CD4-positive, alpha-beta T cell (primary cell): ENCODE measurements around the gene C2orf74. TPM values are rescaled to one million over a fixed set of nuclear protein-coding genes. Genes with fewer than 3 reads are reported as not detected.

Experiments
- ATAC-seq: fragments of 200-7000 bp; cut with Tn5 transposase; one replicate; pipeline ENCODE4 v1.10.0; 2022; ENCODE audit warnings: mild to moderate bottlenecking; ENCODE audit not compliant: poor library complexity
- CTCF ChIA-PET: fragments of 350-600 bp; sonication (Branson Sonifier 250); formaldehyde crosslinking; loops from one replicate; lab custom pipeline; 2021; ENCODE audit warnings: antibody characterized with exemption, inconsistent platforms; lab: Charles Lee
- POLR2A ChIA-PET: fragments of 350-600 bp; sonication (Branson Sonifier 250); formaldehyde crosslinking; loops from one replicate; lab custom pipeline; 2021; ENCODE audit warnings: antibody characterized with exemption, inconsistent platforms; lab: Charles Lee
- DNase-seq, 14 experiments: peaks; one replicate each; pipeline ENCODE4 v3.0.0-alpha.2; 2013 to 2020; ENCODE audit warnings: mixed read lengths in 2 of 14
- H3K27ac ChIP-seq, 2 donors: one replicate each; pipeline versions ENCODE4 v1.5.1 to v1.7.0; 2013; ENCODE audit warnings: low read length in 2 of 2, low read depth in 1 of 2, mild to moderate bottlenecking in 1 of 2
- H3K27me3 ChIP-seq, 2 experiments: 1 replicate in 1 of 2; 2 replicates in 1 of 2; pipeline versions ENCODE4 v1.6.1 to v1.7.0; 2013; ENCODE audit warnings: low read length in 2 of 2, control low read depth in 1 of 2, mild to moderate bottlenecking in 1 of 2, moderate library complexity in 1 of 2; ENCODE audit not compliant: insufficient read depth in 2 of 2, control insufficient read depth in 1 of 2
- H3K36me3 ChIP-seq: one replicate; pipeline ENCODE4 v1.6.1; 2013; ENCODE audit warnings: low read length, control low read depth; ENCODE audit not compliant: insufficient read depth
- H3K4me1 ChIP-seq: one replicate; pipeline ENCODE4 v1.6.1; 2013; ENCODE audit warnings: low read length, control low read depth; ENCODE audit not compliant: insufficient read depth
- H3K4me3 ChIP-seq: one replicate; pipeline ENCODE4 v1.5.1; 2013; ENCODE audit warnings: mild to moderate bottlenecking, low read length, moderate library complexity
- H3K9me3 ChIP-seq, 2 experiments: 1 replicate in 1 of 2; 2 replicates in 1 of 2; pipeline versions ENCODE4 v1.6.1 to v1.7.0; 2013; ENCODE audit warnings: low read length in 2 of 2, mild to moderate bottlenecking in 2 of 2, control low read depth in 1 of 2, moderate library complexity in 1 of 2; ENCODE audit not compliant: control insufficient read depth in 1 of 2, insufficient read depth in 1 of 2
- H3K27ac Mint-ChIP-seq: one replicate; pipeline ENCODE4 v1.8.0; 2020; ENCODE audit warnings: mixed read lengths
- H3K27me3 Mint-ChIP-seq: one replicate; pipeline ENCODE4 v1.8.0; 2021; ENCODE audit warnings: mixed read lengths
- H3K36me3 Mint-ChIP-seq: one replicate; pipeline ENCODE4 v1.8.0; 2021; ENCODE audit warnings: low read depth, mixed read lengths
- H3K4me1 Mint-ChIP-seq: one replicate; pipeline ENCODE4 v1.8.0; 2021; ENCODE audit warnings: low read depth, mixed read lengths
- H3K4me3 Mint-ChIP-seq: one replicate; pipeline ENCODE4 v1.8.0; 2020; ENCODE audit warnings: mild to moderate bottlenecking, mixed read lengths
- H3K9me3 Mint-ChIP-seq: one replicate; pipeline ENCODE4 v1.8.0; 2020; ENCODE audit warnings: mixed read lengths
- CTCF ChIP-seq: fragments of 200-600 bp; IDR thresholded peaks from one replicate; pipeline ENCODE4 v1.8.0; 2022; ENCODE audit warnings: antibody characterized with exemption, mild to moderate bottlenecking
- intact Hi-C, 2 experiments: fragments of 100-400 bp; cut with DNase I in 1 of 2; cut with micrococcal nuclease in 1 of 2; formaldehyde crosslinking; loops; one replicate each; pipeline versions ENCODE4 v1.15.1 to v1.9.0; 2023 to 2025; cut with DNase I, micrococcal nuclease
- total RNA-seq, 174 experiments: library from RNA in 2 of 174; stranded (reverse) in 2 of 174; gene quantifications; one replicate each; pipeline ENCODE4 v1.2.3 and lab custom pipeline; 2021 to 2026

The C2orf74 gene
- total RNA-seq, 2 experiments from 2014 or later, result 1.7 to 2.0 TPM

GRCh38 chr2:61167579-61167978 lies 5.6 kb downstream of the C2orf74 start:
- Histone ChIP-seq H3K4me1 (no peaks in the 10 kb centered on the region), H3K9me3 (no peaks in the 10 kb centered on the region), H3K36me3 (peaks cover 21% of the 10 kb centered on the region), H3K4me3 (no peak overlapping the region), H3K27me3 (no peaks in the 10 kb centered on the region), H3K27ac (no peak overlapping the region)
- ChIA-PET CTCF (no interaction called here), POLR2A (interaction anchor here (0.7 to 1.9 kb wide), 2 partner anchors 10 to 408 kb away, joined by 3 to 7 read pairs; no protein-coding TSS in a partner anchor)
- Mint-ChIP-seq H3K9me3 (no peaks in the 10 kb centered on the region), H3K4me1 (no peaks in the 10 kb centered on the region), H3K4me3 (no peak overlapping the region), H3K36me3 (peaks cover 40% of the 10 kb centered on the region), H3K27me3 (no peaks in the 10 kb centered on the region), H3K27ac (no peak overlapping the region)
- ATAC-seq (no peak), DNase-seq (no peak)
- intact Hi-C loops, result no loop called here
- no peak for TF ChIP-seq CTCF

GRCh38 chr2:61172671-61173070 lies 10.7 kb downstream of the C2orf74 start:
- Histone ChIP-seq H3K4me3 (no peak overlapping the region), H3K36me3 (no peaks in the 10 kb centered on the region), H3K4me1 (peaks cover 14% of the 10 kb centered on the region), H3K27me3 (no peaks in the 10 kb centered on the region), H3K27ac (no peak overlapping the region), H3K9me3 (no peaks in the 10 kb centered on the region)
- DNase-seq, result no peak
- Mint-ChIP-seq H3K36me3 (peaks cover 8% of the 10 kb centered on the region), H3K27ac (no peak overlapping the region), H3K4me3 (no peak overlapping the region), H3K27me3 (no peaks in the 10 kb centered on the region), H3K4me1 (peaks cover 9% of the 10 kb centered on the region), H3K9me3 (no peaks in the 10 kb centered on the region)
- ChIA-PET POLR2A (no interaction called here), CTCF (no interaction called here)
- intact Hi-C loops, result loop anchor here in 1 of 2 experiments (10.0 kb wide), 2 partner anchors 418 to 592 kb away; partner anchors contain the start of gene PAPOLG
- no peak for TF ChIP-seq CTCF
- ATAC-seq, result no peak

GRCh38 chr2:61173116-61173515 lies 11.1 kb downstream of the C2orf74 start:
- Mint-ChIP-seq H3K27me3 (no peaks in the 10 kb centered on the region), H3K4me3 (no peak overlapping the region), H3K4me1 (peaks cover 9% of the 10 kb centered on the region), H3K9me3 (no peaks in the 10 kb centered on the region), H3K36me3 (peaks cover 8% of the 10 kb centered on the region), H3K27ac (no peak overlapping the region)
- ChIA-PET POLR2A (no interaction called here), CTCF (interaction anchor here (1.0 kb wide), 1 partner anchor 38 kb away, joined by 3 read pairs; no protein-coding TSS in a partner anchor)
- TF ChIP-seq CTCF, result no peak
- Histone ChIP-seq H3K36me3 (no peaks in the 10 kb centered on the region), H3K27ac (no peak overlapping the region), H3K27me3 (no peaks in the 10 kb centered on the region), H3K4me3 (no peak overlapping the region), H3K4me1 (peaks cover 18% of the 10 kb centered on the region), H3K9me3 (no peaks in the 10 kb centered on the region)
- DNase-seq, result no peak
- intact Hi-C loops, result loop anchor here in 1 of 2 experiments (10.0 kb wide), 2 partner anchors 418 to 592 kb away; partner anchors contain the start of gene PAPOLG
- no peak for ATAC-seq
